ENCODE measurements around the gene ATAD3C.
"Not testable (repeated sequence)": the region's sequence is repeated elsewhere in the genome, so short reads cannot be mapped to it uniquely, and the experiment has no call there.

ATAD3C gene

GRCh38 chr1:1517973-1518620 is 68.6 kb downstream of the ATAD3C start:
- peaks cover 0 to 5% (median 3%) of the 10 kb centered on the region in 5 donors for H3K4me1 ChIP-seq (ENCODE audit: control insufficient read depth in 5 of 5, insufficient read depth in 5 of 5, low read length in 5 of 5)
- H3K36me3 ChIP-seq (ENCODE audit: control insufficient read depth in 5 of 5, insufficient read depth in 5 of 5, low read length in 5 of 5) = peaks cover 0 to 49% (median 21%) of the 10 kb centered on the region in 5 donors
- H3K27me3 ChIP-seq (ENCODE audit: control insufficient read depth in 5 of 5, insufficient read depth in 4 of 5, low read length in 5 of 5) = no peaks in the 10 kb centered on the region
- no peak overlapping the region for H3K9ac ChIP-seq (ENCODE audit: low read length in 5 of 5)
- H3K9me3 ChIP-seq (ENCODE audit: control insufficient read depth in 5 of 5, low read length in 5 of 5) = no peaks in the 10 kb centered on the region
- H3K4me3 ChIP-seq (ENCODE audit: low read depth in 1 of 5, low read length in 5 of 5) = no peak overlapping the region
- H3K27ac ChIP-seq (ENCODE audit: low read depth, low read length) = no peak overlapping the region

- H3K36me3 ChIP-seq (ENCODE audit: control insufficient read depth in 5 of 5, insufficient read depth in 5 of 5, low read length in 5 of 5) = peaks cover 0 to 54% (median 21%) of the 10 kb centered on the region in 5 donors
- not testable (repeated sequence) for H3K4me3 ChIP-seq (ENCODE audit: low read depth in 1 of 5, low read length in 5 of 5)
These were observed 69.1 kb downstream of the ATAD3C start for GRCh38 chr1:1518621-1519007.

More at GRCh38 chr1:1518621-1519007, 69.1 kb downstream of the ATAD3C start:
- not testable (repeated sequence) for H3K9me3 ChIP-seq (ENCODE audit: control insufficient read depth in 5 of 5, low read length in 5 of 5); H3K9ac ChIP-seq (ENCODE audit: low read length in 5 of 5); H3K4me1 ChIP-seq (ENCODE audit: control insufficient read depth in 5 of 5, insufficient read depth in 5 of 5, low read length in 5 of 5); H3K27ac ChIP-seq (ENCODE audit: low read depth, low read length); H3K27me3 ChIP-seq (ENCODE audit: control insufficient read depth in 5 of 5, insufficient read depth in 4 of 5, low read length in 5 of 5)
